ENCODE data around the gene RNASE4.

DNA sequence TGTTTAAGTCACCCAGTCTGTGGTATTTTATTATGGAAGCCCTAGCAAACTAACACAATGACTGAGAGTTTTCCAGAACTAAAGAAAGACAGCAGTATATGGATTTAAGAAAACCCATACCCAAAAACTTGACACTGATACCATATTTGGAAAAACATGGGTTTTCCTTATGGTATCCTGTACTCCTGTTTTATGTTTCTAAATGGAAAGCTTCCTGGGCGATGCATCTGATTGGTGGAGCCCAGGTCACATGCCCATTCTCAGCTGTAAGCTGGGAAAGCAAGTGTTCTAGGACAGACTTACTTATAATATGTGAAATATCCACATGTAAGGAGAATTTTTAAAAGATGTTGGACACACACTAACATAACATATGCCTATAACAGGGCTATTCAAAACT, 4.5 kb upstream of the RNASE4 start:
- no peak for TF ChIP-seq TAF1 (IDR thresholded peaks at IDR 0.05; ENCODE audit: low read depth)
- no peak for TF ChIP-seq CREB1 (IDR thresholded peaks at IDR 0.05; ENCODE audit: low read depth)
- TF ChIP-seq EGR1 (IDR thresholded peaks at IDR 0.05), result no peak
- no peak for TF ChIP-seq YY1 (IDR thresholded peaks at IDR 0.05; ENCODE audit: low read depth)

Measured in Ishikawa (cell line).